ENCODE measurements around the gene MT2A. TPM values are rescaled to one million over a fixed set of nuclear protein-coding genes. Genes with fewer than 3 reads are reported as not detected.
"Not testable (repeated sequence)": the region's sequence is repeated elsewhere in the genome, so short reads cannot be mapped to it uniquely, and the experiment has no call there.

Gene MT2A
- 1,000 to 10,000 TPM in 1 of 2 donors, 100 to 1,000 TPM in 1; 549 to 1,013 TPM for total RNA-seq

DNA sequence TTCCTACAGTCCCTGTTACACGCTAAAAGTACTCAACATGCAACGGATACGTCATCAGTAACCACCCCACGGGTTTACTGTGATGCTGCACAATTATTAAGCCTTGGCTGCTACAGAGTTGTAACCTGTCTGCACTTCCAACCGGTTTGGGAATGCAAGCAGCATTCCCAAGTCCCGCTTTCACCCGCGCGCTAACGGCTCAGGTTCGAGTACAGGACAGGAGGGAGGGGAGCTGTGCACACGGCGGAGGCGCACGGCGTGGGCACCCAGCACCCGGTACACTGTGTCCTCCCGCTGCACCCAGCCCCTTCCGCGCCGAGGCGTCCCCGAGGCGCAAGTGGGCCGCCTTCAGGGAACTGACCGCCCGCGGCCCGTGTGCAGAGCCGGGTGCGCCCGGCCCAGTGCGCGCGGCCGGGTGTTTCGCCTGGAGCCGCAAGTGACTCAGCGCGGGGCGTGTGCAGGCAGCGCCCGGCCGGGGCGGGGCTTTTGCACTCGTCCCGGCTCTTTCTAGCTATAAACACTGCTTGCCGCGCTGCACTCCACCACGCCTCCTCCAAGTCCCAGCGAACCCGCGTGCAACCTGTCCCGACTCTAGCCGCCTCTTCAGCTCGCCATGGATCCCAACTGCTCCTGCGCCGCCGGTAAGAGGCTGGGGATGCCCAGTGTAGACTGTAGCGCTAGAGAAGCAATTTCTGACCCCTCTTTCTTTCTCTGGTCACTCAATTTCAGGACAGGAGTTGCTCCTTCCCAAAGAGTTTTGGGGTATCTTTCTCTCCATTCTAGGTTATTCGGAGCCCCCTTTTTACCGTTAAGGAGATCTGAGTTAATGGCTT, at the start of gene MT2A:
TSS of gene MT2A (plus strand) at position 542 of the 833 bp plus-strand sequence. CDS start at position 614, 72 bp downstream.
- peak; percentile 92 for ATAC-seq
- Mint-ChIP-seq H3K4me1 (ENCODE audit: low read depth in 2 of 2) (peaks cover 49 to 56% of the 10 kb centered on the region in 2 donors), H3K27me3 (no peaks in the 10 kb centered on the region), H3K9me3 (no peaks in the 10 kb centered on the region), H3K27ac (peak within 1 kb of the TSS; percentile 89 to 97), H3K4me3 (peak within 1 kb of the TSS; percentile 97), H3K36me3 (peaks cover 4% of the 10 kb centered on the region)
- peak; percentile 97 for DNase-seq (ENCODE audit: low spot score)

DNA sequence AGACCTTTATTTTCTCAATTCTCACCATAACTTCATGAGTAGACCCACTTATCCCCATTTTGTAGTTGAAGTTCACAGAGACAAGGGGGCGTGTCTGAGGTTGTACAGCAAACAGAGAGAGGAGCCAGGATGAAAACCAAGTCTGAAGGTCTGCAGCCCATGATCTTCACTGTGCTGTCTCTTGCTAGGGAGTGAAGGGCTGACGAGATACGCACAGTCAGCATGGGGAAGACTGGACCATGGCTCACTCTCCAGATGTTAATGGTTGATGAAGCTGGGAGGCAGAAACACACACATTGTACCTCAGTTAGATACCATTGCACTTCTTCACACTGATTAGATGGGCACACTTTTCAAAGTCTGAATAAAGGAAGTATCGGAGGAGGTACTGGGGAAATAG, 49.3 kb upstream of the MT2A start:
- H3K4me1 Mint-ChIP-seq (ENCODE audit: low read depth in 2 of 2): no peaks in the 10 kb centered on the region
- ATAC-seq (no peak), DNase-seq (ENCODE audit: low spot score) (no peak)
- H3K27me3 Mint-ChIP-seq: peaks cover 17 to 40% of the 10 kb centered on the region in 2 donors
- H3K9me3 Mint-ChIP-seq: no peaks in the 10 kb centered on the region
- H3K4me3 Mint-ChIP-seq: no peak overlapping the region
- H3K27ac Mint-ChIP-seq: no peak overlapping the region
- no peaks in the 10 kb centered on the region for H3K36me3 Mint-ChIP-seq

DNA sequence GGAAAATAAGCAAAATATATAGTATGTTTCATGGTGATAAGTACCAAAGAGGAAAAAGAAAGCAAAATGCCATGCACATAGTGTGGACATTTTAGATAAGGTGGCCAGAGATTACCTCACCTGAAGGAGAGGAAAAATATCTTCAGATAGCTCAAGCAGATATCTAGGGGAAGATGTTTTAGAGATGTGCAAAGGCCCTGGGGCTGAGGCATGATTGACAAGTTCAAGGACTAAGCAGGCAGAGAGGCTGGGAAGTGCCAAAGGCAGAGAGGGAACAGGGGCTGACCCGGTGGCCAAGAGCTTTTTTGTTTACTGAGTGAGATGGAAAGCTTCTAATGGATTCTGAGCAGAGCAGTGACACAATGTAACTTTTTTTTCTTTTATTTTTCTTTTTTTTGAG, 47.9 kb upstream of the MT2A start:
- ATAC-seq: no peak
- no peak for DNase-seq (ENCODE audit: low spot score)
- no peaks in the 10 kb centered on the region for H3K36me3 Mint-ChIP-seq
- H3K27me3 Mint-ChIP-seq: peaks cover 17 to 31% of the 10 kb centered on the region in 2 donors
- H3K27ac Mint-ChIP-seq: no peak overlapping the region
- H3K4me3 Mint-ChIP-seq: no peak overlapping the region
- H3K4me1 Mint-ChIP-seq (ENCODE audit: low read depth in 2 of 2): no peaks in the 10 kb centered on the region
- H3K9me3 Mint-ChIP-seq: no peaks in the 10 kb centered on the region

DNA sequence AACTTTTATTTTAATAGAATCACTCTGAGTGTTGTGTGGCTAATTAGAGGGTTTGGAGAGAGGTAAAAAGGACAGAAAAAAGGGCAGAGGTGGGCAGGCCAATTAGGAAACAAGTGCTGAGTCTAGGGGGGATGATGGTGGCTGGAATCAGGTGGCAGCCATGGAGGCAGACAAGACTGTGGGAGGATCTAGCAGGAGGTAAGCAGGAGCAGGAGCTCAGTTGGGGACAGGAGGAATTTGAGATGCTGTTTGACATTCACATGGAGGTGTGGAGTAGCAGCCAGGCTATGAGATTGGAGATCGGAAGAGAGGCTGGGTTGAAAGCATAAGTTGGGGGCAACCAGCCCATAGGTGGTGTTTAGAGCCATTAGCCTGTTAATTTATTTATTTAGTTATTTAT, 47.3 kb upstream of the MT2A start:
- H3K27ac Mint-ChIP-seq: no peak overlapping the region
- ATAC-seq (no peak), DNase-seq (ENCODE audit: low spot score) (no peak)
- no peaks in the 10 kb centered on the region for H3K36me3 Mint-ChIP-seq
- no peaks in the 10 kb centered on the region for H3K9me3 Mint-ChIP-seq
- H3K4me1 Mint-ChIP-seq (ENCODE audit: low read depth in 2 of 2): no peaks in the 10 kb centered on the region
- peaks cover 17 to 38% of the 10 kb centered on the region in 2 donors for H3K27me3 Mint-ChIP-seq
- H3K4me3 Mint-ChIP-seq: no peak overlapping the region

DNA sequence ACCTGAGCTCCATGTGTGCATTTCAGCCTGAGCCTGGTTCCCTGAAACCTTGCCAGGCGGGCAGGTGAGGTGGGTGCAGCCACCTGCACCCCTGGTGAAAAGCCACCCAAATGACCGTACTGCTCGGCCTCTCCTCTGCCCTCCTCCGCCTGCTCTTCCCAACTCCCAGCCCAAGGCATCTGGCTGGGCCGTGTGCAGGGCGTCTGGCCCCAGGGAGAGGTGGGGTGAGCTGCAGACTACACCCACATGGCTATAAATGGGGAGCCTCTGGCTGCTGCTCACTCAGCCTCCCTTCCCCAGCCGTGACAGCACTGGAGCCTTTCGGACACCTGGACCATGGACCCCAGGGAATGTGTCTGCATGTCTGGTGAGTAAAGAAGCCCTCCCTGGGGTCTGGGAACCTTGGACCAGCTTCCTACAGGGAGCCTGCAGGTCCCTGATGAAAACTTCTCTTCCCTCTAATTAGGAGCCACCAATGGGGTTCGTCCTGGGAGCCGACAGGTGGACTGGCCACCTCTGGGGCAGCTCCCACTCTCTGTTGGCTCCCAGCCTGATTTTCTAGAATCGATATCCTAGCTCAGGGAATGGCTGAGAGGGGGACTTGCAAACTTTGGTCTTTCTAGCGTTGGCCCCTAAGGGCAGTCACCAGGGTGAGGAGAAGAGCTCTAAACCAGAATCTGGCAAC, 43.4 kb upstream of the MT2A start, which contains the start of gene MT4:
TSS of gene MT4 (plus strand) at position 281 of the 685 bp plus-strand sequence. CDS start at position 337, 56 bp downstream.
- DNase-seq (ENCODE audit: low spot score) (no peak), ATAC-seq (no peak)
- H3K27me3 Mint-ChIP-seq: peaks cover 18 to 33% of the 10 kb centered on the region in 2 donors
- no peaks in the 10 kb centered on the region for H3K4me1 Mint-ChIP-seq (ENCODE audit: low read depth in 2 of 2)
- no peak within 1 kb of the TSS for H3K27ac Mint-ChIP-seq
- no peaks in the 10 kb centered on the region for H3K9me3 Mint-ChIP-seq
- H3K4me3 Mint-ChIP-seq: no peak within 1 kb of the TSS
- H3K36me3 Mint-ChIP-seq: no peaks in the 10 kb centered on the region

DNA sequence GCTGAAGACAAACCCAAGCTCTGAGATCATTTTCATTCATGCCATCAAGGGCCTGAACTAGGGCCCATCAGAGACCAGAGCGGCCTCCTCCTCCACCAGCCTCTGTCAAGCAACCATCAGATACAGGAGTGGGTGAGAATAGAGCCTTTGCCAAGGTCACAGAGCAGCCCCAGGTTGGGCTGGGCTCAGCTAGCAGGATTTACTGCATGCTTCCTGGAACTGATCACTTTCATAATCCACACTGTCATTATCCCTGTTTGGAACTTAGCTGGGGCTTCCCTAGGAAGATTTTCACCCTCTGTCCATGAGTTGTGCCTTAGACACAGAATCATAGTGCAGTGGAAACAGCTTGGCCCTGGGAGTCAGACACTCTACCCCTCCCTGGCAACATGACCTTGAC, 38.4 kb upstream of the MT2A start:
- Mint-ChIP-seq H3K27ac (no peak overlapping the region), H3K4me3 (no peak overlapping the region), H3K9me3 (no peaks in the 10 kb centered on the region), H3K27me3 (peaks cover 13 to 20% of the 10 kb centered on the region in 2 donors), H3K4me1 (ENCODE audit: low read depth in 2 of 2) (no peaks in the 10 kb centered on the region), H3K36me3 (no peaks in the 10 kb centered on the region)
- DNase-seq (ENCODE audit: low spot score) (no peak), ATAC-seq (no peak)

DNA sequence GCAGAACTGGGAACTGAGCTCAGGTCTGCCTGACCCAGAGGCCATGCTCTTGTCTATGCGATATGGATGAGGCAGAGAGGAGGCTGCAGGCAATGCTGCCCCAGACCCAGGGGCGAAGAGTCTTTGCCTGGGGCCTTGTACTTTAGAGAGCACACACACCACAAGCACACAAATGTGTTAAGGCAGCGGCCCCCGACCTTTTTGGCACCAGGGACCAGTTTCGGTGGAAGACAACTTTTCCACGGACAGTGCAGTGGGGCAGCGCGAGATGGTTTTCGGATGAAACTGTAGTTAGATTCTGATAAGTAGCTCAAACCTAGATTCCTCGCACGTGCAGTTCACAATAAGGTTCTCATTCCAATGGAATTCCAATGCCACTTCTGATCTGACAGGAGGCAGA, 36.9 kb upstream of the MT2A start:
- Mint-ChIP-seq H3K4me1 (ENCODE audit: low read depth in 2 of 2) (peaks cover 0 to under 1% of the 10 kb centered on the region in 2 donors), H3K9me3 (no peaks in the 10 kb centered on the region), H3K27ac (no peak overlapping the region), H3K4me3 (no peak overlapping the region), H3K27me3 (peaks cover 10 to 11% of the 10 kb centered on the region in 2 donors), H3K36me3 (no peaks in the 10 kb centered on the region)
- DNase-seq (ENCODE audit: low spot score) (no peak), ATAC-seq (no peak)

DNA sequence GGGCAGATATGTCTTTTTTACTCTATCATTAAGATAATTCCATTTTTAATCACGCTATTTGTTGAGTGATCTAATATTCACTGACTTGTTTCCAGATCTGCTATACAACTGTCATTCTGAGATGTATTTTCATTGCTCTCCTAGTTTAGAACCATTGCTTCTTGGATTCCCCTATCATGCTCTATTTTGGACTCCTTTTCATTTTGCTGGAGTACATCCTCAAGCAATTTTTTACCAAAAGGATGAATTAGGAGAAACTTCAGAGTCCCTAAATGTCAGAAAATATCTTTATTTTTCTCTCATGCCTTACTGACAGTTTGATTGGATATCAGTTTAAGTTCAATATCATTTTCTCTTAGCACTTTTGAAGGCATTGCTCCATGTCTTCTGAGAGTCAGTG, 33.8 kb upstream of the MT2A start:
- H3K36me3 Mint-ChIP-seq: no peaks in the 10 kb centered on the region
- no peak overlapping the region for H3K4me3 Mint-ChIP-seq
- DNase-seq (ENCODE audit: low spot score): no peak
- H3K9me3 Mint-ChIP-seq: no peaks in the 10 kb centered on the region
- ATAC-seq: no peak
- peaks cover 4 to 8% of the 10 kb centered on the region in 2 donors for H3K4me1 Mint-ChIP-seq (ENCODE audit: low read depth in 2 of 2)
- H3K27ac Mint-ChIP-seq: no peak overlapping the region
- peaks cover 0 to 5% of the 10 kb centered on the region in 2 donors for H3K27me3 Mint-ChIP-seq

DNA sequence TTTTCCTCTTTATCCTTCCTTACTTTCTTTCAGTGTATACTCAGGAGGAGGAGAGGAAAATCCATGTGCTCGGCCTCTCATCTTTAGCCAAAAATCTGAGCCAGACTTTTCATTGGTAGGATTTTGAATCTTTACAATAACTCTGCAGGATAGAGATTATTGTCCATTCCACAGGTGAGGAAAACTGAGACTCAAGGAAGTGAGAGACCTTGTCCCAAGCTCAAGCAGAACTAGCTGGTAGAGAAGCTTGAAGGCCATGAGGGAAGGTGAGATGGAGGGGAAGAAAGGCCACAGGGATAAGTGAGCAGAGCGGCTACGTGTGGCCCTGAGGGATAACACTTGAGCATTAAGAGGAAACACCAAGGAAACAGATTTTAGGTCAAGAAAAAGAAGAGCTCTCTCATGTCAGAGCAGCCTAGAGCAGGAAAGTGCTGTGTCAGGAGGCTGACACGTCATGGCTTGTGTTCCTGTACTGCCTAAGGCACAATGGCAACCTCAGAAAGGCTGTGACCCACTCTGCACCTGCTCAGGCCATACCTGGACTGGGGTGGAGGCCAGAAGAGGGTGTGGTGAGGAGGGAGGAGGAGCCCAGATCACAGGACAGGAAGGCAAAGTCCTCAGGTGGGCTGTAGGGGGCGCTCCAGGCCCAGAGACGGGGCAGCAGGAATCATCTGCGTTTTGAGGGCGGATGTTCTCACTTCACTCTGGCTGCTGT, 31.6 kb upstream of the MT2A start:
- no peaks in the 10 kb centered on the region for H3K36me3 Mint-ChIP-seq
- no peaks in the 10 kb centered on the region for H3K9me3 Mint-ChIP-seq
- H3K27me3 Mint-ChIP-seq: peaks cover 0 to 8% of the 10 kb centered on the region in 2 donors
- peak overlapping the region in 1 of 2 donors; percentile 76 for H3K27ac Mint-ChIP-seq
- peaks cover 4 to 8% of the 10 kb centered on the region in 2 donors for H3K4me1 Mint-ChIP-seq (ENCODE audit: low read depth in 2 of 2)
- no peak overlapping the region for H3K4me3 Mint-ChIP-seq
- peak; percentile 87 for DNase-seq (ENCODE audit: low spot score)
- peak; percentile 98 to 99 for ATAC-seq

DNA sequence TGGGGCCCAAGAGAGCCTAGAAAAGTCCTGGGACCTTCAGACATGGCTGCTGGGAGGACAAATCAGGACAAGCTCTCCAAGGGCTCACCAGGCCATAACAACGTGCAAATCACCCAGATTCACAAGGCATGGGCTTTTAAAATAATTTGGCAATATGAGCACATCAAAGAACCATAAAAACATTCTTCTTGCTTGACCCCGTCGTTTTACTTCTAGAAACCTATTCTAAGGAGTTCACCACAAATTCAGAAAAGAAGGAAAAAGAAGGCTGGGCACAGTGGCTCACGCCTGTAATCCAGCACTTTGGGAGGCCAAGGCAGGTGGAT, 31.1 kb upstream of the MT2A start:
- ATAC-seq (no peak), DNase-seq (ENCODE audit: low spot score) (no peak)
- H3K9me3 Mint-ChIP-seq: no peaks in the 10 kb centered on the region
- peaks cover 0 to 12% of the 10 kb centered on the region in 2 donors for H3K27me3 Mint-ChIP-seq
- no peak overlapping the region for H3K4me3 Mint-ChIP-seq
- H3K4me1 Mint-ChIP-seq (ENCODE audit: low read depth in 2 of 2): peaks cover 4 to 8% of the 10 kb centered on the region in 2 donors
- H3K27ac Mint-ChIP-seq: peak overlapping the region in 1 of 2 donors; percentile 76
- H3K36me3 Mint-ChIP-seq: no peaks in the 10 kb centered on the region

DNA sequence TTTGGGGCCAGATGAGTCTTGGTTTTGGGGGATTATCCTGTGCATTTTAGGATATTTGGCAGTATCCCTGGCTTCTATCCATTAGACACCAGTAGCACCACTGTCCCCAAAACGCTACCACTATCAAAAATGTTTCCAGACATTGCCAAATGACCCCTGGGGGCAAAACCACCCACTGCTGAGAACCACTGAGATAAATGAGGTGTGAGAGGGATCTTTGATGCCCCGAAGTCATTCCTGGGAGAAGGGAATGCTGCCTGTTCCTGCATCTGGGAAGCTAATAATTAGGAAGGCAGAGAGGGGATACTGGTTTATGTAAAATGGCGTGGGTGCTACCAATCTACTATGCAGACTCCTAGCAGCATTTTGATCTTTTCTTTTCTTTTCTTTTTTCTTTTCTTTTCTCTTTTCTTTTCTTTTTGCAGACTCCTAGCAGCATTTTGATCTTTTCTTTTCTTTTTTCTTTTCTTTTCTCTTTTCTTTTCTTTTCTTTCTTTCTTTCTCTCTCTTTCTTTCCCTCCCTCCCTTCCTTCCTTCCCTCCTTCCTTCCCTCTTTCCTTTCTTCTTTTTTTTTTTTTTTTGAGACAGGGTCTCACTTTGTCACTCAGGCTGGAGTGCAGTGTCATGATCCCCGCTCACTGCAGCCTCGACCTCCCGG, 27.9 kb upstream of the MT2A start:
- H3K27me3 Mint-ChIP-seq: peaks cover 0 to 14% of the 10 kb centered on the region in 2 donors
- peak overlapping the region in 1 of 2 donors; percentile 12 for H3K27ac Mint-ChIP-seq
- H3K4me3 Mint-ChIP-seq: no peak overlapping the region
- no peak for ATAC-seq
- peaks cover 4 to 8% of the 10 kb centered on the region in 2 donors for H3K4me1 Mint-ChIP-seq (ENCODE audit: low read depth in 2 of 2)
- H3K9me3 Mint-ChIP-seq: no peaks in the 10 kb centered on the region
- no peaks in the 10 kb centered on the region for H3K36me3 Mint-ChIP-seq
- DNase-seq (ENCODE audit: low spot score): no peak

DNA sequence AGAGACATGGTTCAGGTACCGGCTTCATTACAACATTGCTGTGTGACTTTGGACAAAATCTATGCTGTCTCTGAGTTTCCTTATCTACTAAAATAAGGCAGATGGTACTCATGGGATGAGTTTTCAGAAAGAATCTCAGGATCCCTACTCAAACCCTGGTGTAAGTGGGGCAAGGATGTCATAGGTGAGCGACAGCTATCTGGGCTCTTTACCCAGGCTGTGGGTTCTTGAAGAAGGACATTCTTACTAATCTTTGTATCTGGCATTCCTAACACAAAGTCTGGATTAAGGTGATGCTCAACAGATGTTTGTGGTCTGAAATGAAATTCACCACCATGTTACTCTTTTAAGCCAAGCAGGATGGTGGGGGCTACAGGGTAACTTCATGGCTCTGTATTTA, 25.5 kb upstream of the MT2A start:
- not testable (repeated sequence) for DNase-seq (ENCODE audit: low spot score); H3K27ac Mint-ChIP-seq; H3K9me3 Mint-ChIP-seq; ATAC-seq; H3K4me1 Mint-ChIP-seq (ENCODE audit: low read depth in 2 of 2); H3K4me3 Mint-ChIP-seq; H3K36me3 Mint-ChIP-seq
- peaks cover 11 to 22% of the 10 kb centered on the region in 2 donors for H3K27me3 Mint-ChIP-seq

DNA sequence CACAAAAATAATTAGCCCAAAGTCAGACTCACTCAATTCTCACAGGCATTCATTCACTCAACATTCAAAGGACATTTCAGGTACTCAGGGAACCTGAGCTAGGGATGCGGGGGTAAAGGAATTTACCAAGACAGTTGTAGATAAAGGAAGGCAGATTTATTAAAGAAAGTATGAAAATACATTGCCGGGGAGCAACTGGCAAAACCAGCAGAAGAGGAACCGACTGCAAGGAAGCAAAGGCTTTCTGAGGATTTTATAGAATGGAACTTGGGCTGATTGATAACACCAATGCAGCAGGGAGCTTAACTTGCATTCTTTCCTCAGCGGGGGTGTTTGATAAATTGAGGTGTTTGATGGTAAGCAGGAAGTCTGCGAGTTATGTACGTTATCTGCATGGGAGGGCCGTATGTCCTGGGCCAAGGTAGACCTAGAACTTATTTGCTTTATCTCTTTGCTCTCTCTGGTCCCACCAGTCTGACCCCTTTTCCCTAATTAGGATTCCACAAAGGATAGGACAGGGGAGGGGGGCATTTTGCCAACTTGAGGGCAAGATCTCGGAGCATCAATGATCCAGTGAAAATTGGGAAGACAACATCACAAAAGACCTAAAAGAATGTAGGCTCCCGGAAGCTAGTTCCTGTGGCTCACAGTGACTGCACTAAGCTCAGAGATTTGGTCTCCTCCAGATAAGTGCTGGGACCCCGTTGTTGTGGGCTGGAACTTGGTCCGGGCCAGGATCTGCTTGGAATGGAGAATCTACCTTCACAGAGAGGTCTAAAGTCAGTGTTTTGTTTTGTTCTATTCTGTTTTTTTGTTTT, 24.8 kb upstream of the MT2A start:
- Mint-ChIP-seq H3K27me3 (peaks cover 18 to 25% of the 10 kb centered on the region in 2 donors), H3K4me1 (ENCODE audit: low read depth in 2 of 2) (no peaks in the 10 kb centered on the region), H3K9me3 (no peaks in the 10 kb centered on the region), H3K27ac (no peak overlapping the region), H3K4me3 (no peak overlapping the region), H3K36me3 (no peaks in the 10 kb centered on the region)
- DNase-seq (ENCODE audit: low spot score) (no peak), ATAC-seq (no peak)
